Measurements from ENCODE around the gene ERFL. TPM values are rescaled to one million over a fixed set of nuclear protein-coding genes. Genes with fewer than 3 reads are reported as not detected.
A peak's percentile ranks its signal among the peaks of the same experiment; 100 is the strongest.

ERFL gene
- total and polyA plus RNA-seq, 8 donors = 0.06 to 0.37 (median 0.22) TPM; not detected in 1

DNA sequence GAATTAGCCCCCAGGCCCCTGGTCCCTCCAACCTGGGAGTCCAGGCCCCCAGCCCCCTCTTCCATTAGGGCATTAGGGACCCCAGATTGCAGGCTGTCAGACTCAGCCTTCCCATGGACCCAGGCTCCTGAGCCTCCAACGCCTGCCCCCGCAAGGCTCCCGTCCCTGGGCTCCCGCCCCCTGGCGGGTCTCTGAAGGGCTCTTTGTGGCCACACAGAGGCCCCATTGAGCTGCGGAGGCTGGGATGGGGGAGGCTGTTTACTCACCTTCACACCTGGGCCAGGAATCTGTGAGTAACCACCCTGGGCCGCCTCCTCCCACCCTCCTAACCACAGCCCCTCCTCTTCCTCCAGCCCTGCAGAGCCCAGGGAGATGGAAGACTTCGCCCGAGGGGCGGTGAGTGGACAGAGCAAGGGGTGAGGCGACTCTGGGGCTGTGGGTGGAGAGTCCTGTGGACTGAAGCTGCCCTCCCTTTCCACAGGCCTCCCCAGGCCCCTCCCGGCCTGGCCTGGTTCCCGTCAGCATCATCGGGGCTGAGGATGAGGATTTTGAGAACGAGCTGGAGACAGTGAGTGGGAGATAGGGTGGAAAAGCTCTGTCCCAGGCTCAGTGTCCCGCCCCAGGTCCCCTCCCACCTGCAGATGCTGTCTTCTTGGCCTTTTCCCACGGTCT lies 40.4 kb downstream of the ERFL start:
- 48 to 50% methylated on average over 16 to 17 of the region's 17 CpGs for WGBS, 2 donors
- Histone ChIP-seq H3K9me3 (no peaks in the 10 kb centered on the region), H3K36me3 (peaks cover 0 to 19% (median 4%) of the 10 kb centered on the region in 3 donors), H3K4me1 (peaks cover 10 to 21% (median 13%) of the 10 kb centered on the region in 3 donors), H3K4me3 (no peak overlapping the region), H3K27me3 (no peaks in the 10 kb centered on the region), H3K27ac (peak overlapping the region in 2 of 4 donors; percentile 57)
- ATAC-seq (peak in 3 of 4 donors; percentile 30 to 46 (median 36)), DNase-seq (peak in 5 of 6 donors; percentile 61 to 69 (median 65)), FAIRE-seq (no peak)
- TF ChIP-seq CTCF (IDR thresholded peaks at IDR 0.05) = no peak
- intact Hi-C loops (cut with DNase I) = no loop called here

- peaks cover 10 to 21% (median 13%) of the 10 kb centered on the region in 3 donors for H3K4me1 ChIP-seq
- WGBS, 2 donors = 66 to 67% methylated on average over 12 to 13 of the region's 13 CpGs
Measured at GRCh38 chr19:41886761-41887710, 41.2 kb downstream of the ERFL start.

DNA sequence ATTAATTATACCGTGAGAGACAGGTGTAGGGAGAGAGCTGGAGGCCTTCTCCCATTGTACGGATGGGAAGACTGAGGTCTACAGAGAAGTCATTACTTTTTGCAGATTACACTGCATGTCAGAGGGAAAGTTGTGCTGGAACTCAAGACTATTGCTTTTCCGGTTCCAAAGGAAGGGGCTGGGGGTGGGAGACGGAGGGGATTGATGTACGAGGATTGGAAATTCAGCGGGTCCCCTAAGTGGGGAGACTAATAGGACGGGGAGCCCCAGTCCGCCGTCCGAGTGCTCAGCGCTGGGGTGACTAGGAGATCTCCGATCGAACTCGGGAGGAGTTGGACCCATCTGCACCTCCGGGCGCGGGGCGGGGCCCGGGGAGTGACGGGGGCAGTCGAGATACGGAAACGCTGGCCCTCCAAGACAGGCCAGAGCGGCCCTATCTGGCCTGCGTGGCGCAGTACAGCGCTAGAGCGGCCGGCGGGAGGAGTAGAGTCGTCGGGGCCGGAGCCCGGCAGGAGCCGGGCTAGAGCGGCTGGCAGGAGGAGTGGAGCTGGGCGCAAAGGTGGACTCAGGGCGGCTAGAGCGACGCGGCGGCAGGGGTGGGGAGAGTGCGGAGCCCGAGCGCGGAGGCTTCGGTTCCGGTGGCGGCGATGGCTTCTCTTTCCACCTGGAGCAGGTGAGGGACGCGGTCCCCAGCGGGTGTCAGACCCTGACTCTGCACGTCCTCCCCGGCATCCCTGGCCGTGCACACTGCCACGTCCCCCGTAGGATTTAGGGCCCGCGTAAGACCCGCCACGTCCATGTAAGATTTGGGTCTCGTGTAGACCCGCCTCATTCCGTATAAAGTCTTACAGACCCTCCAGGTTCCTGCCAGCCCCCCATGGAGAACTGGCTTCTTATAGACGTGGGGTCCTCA lies 44.2 kb downstream of the ERFL start:
- peak; percentile 56 for FAIRE-seq
- intact Hi-C loops (cut with DNase I) = no loop called here
- no peak for TF ChIP-seq CTCF (IDR thresholded peaks at IDR 0.05)
- H3K36me3 ChIP-seq = peaks cover 0 to 5% (median 0%) of the 10 kb centered on the region in 3 donors
- H3K27me3 ChIP-seq = no peaks in the 10 kb centered on the region
- no peaks in the 10 kb centered on the region for H3K9me3 ChIP-seq
- WGBS, 2 donors = 1% methylated on average over 64 to 66 of the region's 66 CpGs
- peak; percentile 93 to 97 (median 94) for ATAC-seq
- DNase-seq = peak; percentile 95 to 99 (median 96)
- peaks cover 10 to 21% (median 13%) of the 10 kb centered on the region in 3 donors for H3K4me1 ChIP-seq
- H3K27ac ChIP-seq = peak overlapping the region; percentile 25 to 76 (median 64)
- peak overlapping the region; percentile 62 to 95 (median 87) for H3K4me3 ChIP-seq

More at GRCh38 chr19:41886761-41887710, 41.2 kb downstream of the ERFL start:
- ATAC-seq (no peak), DNase-seq (no peak), FAIRE-seq (no peak)
- Histone ChIP-seq H3K27ac (peak overlapping the region in 2 of 4 donors; percentile 57), H3K36me3 (peaks cover 0 to 11% (median 1%) of the 10 kb centered on the region in 3 donors), H3K9me3 (no peaks in the 10 kb centered on the region), H3K4me3 (no peak overlapping the region), H3K27me3 (no peaks in the 10 kb centered on the region)
- no peak for TF ChIP-seq CTCF (IDR thresholded peaks at IDR 0.05)
- intact Hi-C loops (cut with DNase I) = no loop called here

DNA sequence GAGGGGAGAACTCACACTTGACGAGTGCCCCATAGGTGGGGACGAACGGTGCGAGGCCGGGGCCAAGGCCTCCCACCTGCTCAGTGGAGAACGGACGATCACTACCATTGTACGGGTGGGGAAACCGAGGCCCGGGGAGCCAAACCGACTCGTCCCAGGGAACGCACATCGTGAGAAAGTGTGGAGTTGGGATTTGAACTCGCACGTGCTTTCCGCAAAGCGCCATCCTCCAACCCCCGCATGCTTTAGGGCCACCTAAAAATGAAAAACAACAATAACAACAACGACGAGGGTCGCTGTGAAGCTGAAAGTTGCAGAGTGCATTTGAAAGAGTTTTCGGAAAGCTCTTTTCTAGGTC lies 44.8 kb downstream of the ERFL start:
- no peak for TF ChIP-seq CTCF (IDR thresholded peaks at IDR 0.05)
- FAIRE-seq (no peak), ATAC-seq (peak in 1 of 4 donors; percentile 2), DNase-seq (no peak)
- no peaks in the 10 kb centered on the region for H3K9me3 ChIP-seq
- intact Hi-C loops (cut with DNase I) = no loop called here
- WGBS, 2 donors = 1% methylated on average over 23 of the region's 23 CpGs
- H3K4me3 ChIP-seq = peak overlapping the region; percentile 62 to 95 (median 87)
- no peaks in the 10 kb centered on the region for H3K36me3 ChIP-seq
- no peaks in the 10 kb centered on the region for H3K27me3 ChIP-seq
- H3K27ac ChIP-seq = peak overlapping the region; percentile 48 to 76 (median 64)
- peaks cover 10 to 21% (median 13%) of the 10 kb centered on the region in 3 donors for H3K4me1 ChIP-seq
